ENCODE measurements around the gene UBN1. TPM values are rescaled to one million over a fixed set of nuclear protein-coding genes. Genes with fewer than 3 reads are reported as not detected.

Gene UBN1
- total and polyA plus RNA-seq, 10 of the 15 experiments (the other 5 are each of a cell fraction or from before 2014, with no cell fraction given), result 2.1 to 32.5 (median 13.9) TPM

- Histone ChIP-seq H3K9ac (ENCODE audit: control insufficient read depth, insufficient read depth, low read length) (no peak overlapping the region), H3K36me3 (ENCODE audit: control insufficient read depth in 2 of 2, insufficient read depth in 2 of 2, low read length in 1 of 2) (no peaks in the 10 kb centered on the region), H3K4me3 (no peak overlapping the region), H3K4me2 (ENCODE audit: control insufficient read depth, insufficient read depth) (no peak overlapping the region), H2AFZ (ENCODE audit: control insufficient read depth, low read depth, low read length) (no peak overlapping the region), H4K20me1 (ENCODE audit: control insufficient read depth, insufficient read depth) (no peaks in the 10 kb centered on the region), H3K27me3 (replicated peaks in 1 of 2; ENCODE audit: control insufficient read depth in 2 of 2, insufficient read depth in 2 of 2, low read length in 1 of 2) (no peaks in the 10 kb centered on the region), H3K9me3 (replicated peaks; ENCODE audit: control insufficient read depth, insufficient read depth, low read length) (no peaks in the 10 kb centered on the region; the same call in 2 of the 3 replicates), H3K4me1 (ENCODE audit: control insufficient read depth, insufficient read depth, low read length) (no peaks in the 10 kb centered on the region), H3K27ac (ENCODE audit: control insufficient read depth, insufficient read depth) (no peak overlapping the region), H3K79me2 (ENCODE audit: control insufficient read depth, insufficient read depth, low read length) (no peaks in the 10 kb centered on the region)
- no peak for TF ChIP-seq CHD4 (IDR thresholded peaks at IDR 0.05)
- TF ChIP-seq WRNIP1 (IDR thresholded peaks at IDR 0.05; ENCODE audit: borderline replicate concordance, low read depth, low read length), result no peak
- no peak for TF ChIP-seq POLR2AphosphoS2 (IDR thresholded peaks at IDR 0.05; ENCODE audit: low read depth, low read length)
- no peak for TF ChIP-seq FOXK2 (IDR thresholded peaks at IDR 0.05)
- no peak for TF ChIP-seq RUNX3 (IDR thresholded peaks at IDR 0.05; ENCODE audit: low read length)
- no peak for TF ChIP-seq HSF1 (IDR thresholded peaks at IDR 0.05; ENCODE audit: low read depth, low read length)
- no peak for TF ChIP-seq ATF7 (IDR thresholded peaks at IDR 0.05; ENCODE audit: low read depth)
- no peak for TF ChIP-seq BHLHE40 (IDR thresholded peaks at IDR 0.05; ENCODE audit: borderline replicate concordance in 1 of 2, low read depth in 2 of 2, low read length in 1 of 2)
- TF ChIP-seq SMC3 (IDR thresholded peaks at IDR 0.05; ENCODE audit: borderline replicate concordance, low read length), result no peak
- FAIRE-seq, result no peak
- ChIA-PET SMC1A (ENCODE audit: uncharacterized antibody, unreplicated experiment) (interaction anchor here (0.6 kb wide), 1 partner anchor 12 kb away, joined by 3 read pairs; no protein-coding TSS in a partner anchor), POLR2A (no interaction called here), CTCF (no interaction called here), RAD21 (ENCODE audit: unreplicated experiment) (no interaction called here)
- in situ Hi-C loops (cut with MboI) (no loop called here), intact Hi-C loops (cut with micrococcal nuclease; ENCODE audit: unreplicated experiment) (no loop called here)
- 17% methylated on average over 8 of the region's 8 CpGs for WGBS (ENCODE audit: insufficient coverage, insufficient replicate concordance, low lambda C conversion rate, missing lambda C conversion rate)
- no peak for DNase-seq (ENCODE audit: low read depth, low spot score)
- BruUV-seq (replicated peaks), result no TSS peak
- ATAC-seq, result no peak
Observed at GRCh38 chr16:4900036-4900435, 52.8 kb downstream of the UBN1 start.
